Right hindlimb (tissue), 1 donor: Measurements from ENCODE around the gene FSTL3.

Experiments
- DNase-seq: peaks from one replicate; pipeline ENCODE4 v3.0.0-alpha.2; 2018

The FSTL3 gene

GRCh38 chr19:645912-646778 is 30.0 kb upstream of the FSTL3 start:
- no peak for DNase-seq

GRCh38 chr19:646779-647565 is 29.2 kb upstream of the FSTL3 start:
- DNase-seq = no peak

- DNase-seq = no peak
Measured at GRCh38 chr19:647566-648284, 28.5 kb upstream of the FSTL3 start.

- peak; percentile 25 for DNase-seq
Measured at GRCh38 chr19:648305-648704, 27.9 kb upstream of the FSTL3 start.

- DNase-seq = peak; percentile 13
Measured at GRCh38 chr19:648904-649801, 27.0 kb upstream of the FSTL3 start.

GRCh38 chr19:650121-650520 is 26.1 kb upstream of the FSTL3 start:
- peak; percentile 13 for DNase-seq

GRCh38 chr19:651114-651818 is 24.9 kb upstream of the FSTL3 start:
- peak; percentile 16 for DNase-seq

GRCh38 chr19:651991-652390 is 24.2 kb upstream of the FSTL3 start:
- peak; percentile 20 for DNase-seq

- DNase-seq = peak; percentile 20
Measured at GRCh38 chr19:652467-653389, 23.5 kb upstream of the FSTL3 start.

- DNase-seq = peak; percentile 20
Measured at GRCh38 chr19:653425-653824, 22.8 kb upstream of the FSTL3 start.

- no peak for DNase-seq
Measured at GRCh38 chr19:655691-656090, 20.5 kb upstream of the FSTL3 start.

GRCh38 chr19:656751-657559 is 19.2 kb upstream of the FSTL3 start:
- no peak for DNase-seq

- DNase-seq = no peak
Measured at GRCh38 chr19:657611-658010, 18.6 kb upstream of the FSTL3 start.

GRCh38 chr19:658059-658839 is 17.9 kb upstream of the FSTL3 start:
- DNase-seq = no peak

GRCh38 chr19:658916-659839 is 17.0 kb upstream of the FSTL3 start:
- DNase-seq = no peak

GRCh38 chr19:660793-661426 is 15.3 kb upstream of the FSTL3 start:
- no peak for DNase-seq
